Endothelial cell (in vitro differentiated cells): Measurements from ENCODE around the gene JAG2. TPM values are rescaled to one million over a fixed set of nuclear protein-coding genes. Genes with fewer than 3 reads are reported as not detected.
A peak's percentile ranks its signal among the peaks of the same experiment; 100 is the strongest.

ENCODE experiments used
- DNase-seq: peaks from one replicate; pipeline ENCODE4 v3.0.0; 2021; ENCODE audit warnings: low spot score
- H3K27ac Mint-ChIP-seq: one replicate; pipeline ENCODE4 v1.8.0; 2021; ENCODE audit warnings: mixed read lengths, inconsistent platforms; ENCODE audit not compliant: unreplicated experiment
- H3K27me3 Mint-ChIP-seq: one replicate; pipeline ENCODE4 v1.8.0; 2021; ENCODE audit warnings: mild to moderate bottlenecking, moderate library complexity, mixed read lengths, inconsistent platforms; ENCODE audit not compliant: unreplicated experiment
- H3K36me3 Mint-ChIP-seq: one replicate; pipeline ENCODE4 v1.8.0; 2021; ENCODE audit warnings: mild to moderate bottlenecking, low read depth, mixed read lengths, inconsistent platforms; ENCODE audit not compliant: unreplicated experiment
- H3K4me1 Mint-ChIP-seq: one replicate; pipeline ENCODE4 v1.8.0; 2021; ENCODE audit warnings: mild to moderate bottlenecking, mixed read lengths, inconsistent platforms; ENCODE audit not compliant: unreplicated experiment
- H3K4me3 Mint-ChIP-seq: one replicate; pipeline ENCODE4 v1.8.0; 2021; ENCODE audit warnings: mild to moderate bottlenecking, mixed read lengths, inconsistent platforms; ENCODE audit not compliant: unreplicated experiment
- H3K9me3 Mint-ChIP-seq: one replicate; pipeline ENCODE4 v1.8.0; 2021; ENCODE audit warnings: mixed read lengths, inconsistent platforms; ENCODE audit not compliant: unreplicated experiment
- CTCF ChIP-seq: fragments of 200-600 bp; sonication (generic); IDR thresholded peaks from one replicate; pipeline ENCODE4 v1.5.0; 2021; ENCODE audit warnings: antibody characterized with exemption; ENCODE audit not compliant: unreplicated experiment
- total RNA-seq: library from RNA; stranded (reverse); fragmentation: NEBNext Ultra II Directional; extraction: Animal tissue kit (Norgen Biotek cat#: 25700); gene quantifications from one replicate; pipeline ENCODE4 v1.2.1, GENCODE V29; 2021; ENCODE audit not compliant: unreplicated experiment

Gene JAG2
- total RNA-seq, 1 donor from 2014 or later: 280 TPM

GRCh38 chr14:105155681-105156413 is 12.7 kb downstream of the JAG2 start:
- H3K36me3 Mint-ChIP-seq: no peaks in the 10 kb centered on the region
- H3K4me3 Mint-ChIP-seq: no peak overlapping the region
- peaks cover 12% of the 10 kb centered on the region for H3K27me3 Mint-ChIP-seq
- no peak overlapping the region for H3K27ac Mint-ChIP-seq
- H3K9me3 Mint-ChIP-seq: no peaks in the 10 kb centered on the region
- TF ChIP-seq CTCF: no peak
- no peak for DNase-seq
- H3K4me1 Mint-ChIP-seq: peaks cover 5% of the 10 kb centered on the region

- TF ChIP-seq CTCF: no peak
- Mint-ChIP-seq H3K27ac (peak overlapping the region; percentile 48), H3K9me3 (no peaks in the 10 kb centered on the region)
These were observed 13.4 kb downstream of the JAG2 start for GRCh38 chr14:105155071-105155651.

GRCh38 chr14:105154476-105154871 is 14.1 kb downstream of the JAG2 start:
- H3K27ac Mint-ChIP-seq: no peak overlapping the region
- no peak overlapping the region for H3K4me3 Mint-ChIP-seq
- H3K4me1 Mint-ChIP-seq: no peaks in the 10 kb centered on the region
- no peak for DNase-seq
- no peaks in the 10 kb centered on the region for H3K36me3 Mint-ChIP-seq
- TF ChIP-seq CTCF: no peak
- H3K9me3 Mint-ChIP-seq: no peaks in the 10 kb centered on the region
- H3K27me3 Mint-ChIP-seq: peaks cover 9% of the 10 kb centered on the region

More at GRCh38 chr14:105155071-105155651, 13.4 kb downstream of the JAG2 start:
- Mint-ChIP-seq H3K4me3 (no peak overlapping the region), H3K4me1 (no peaks in the 10 kb centered on the region), H3K36me3 (no peaks in the 10 kb centered on the region), H3K27me3 (peaks cover 9% of the 10 kb centered on the region)
- no peak for DNase-seq

- peaks cover 6% of the 10 kb centered on the region for H3K27me3 Mint-ChIP-seq
- no peak overlapping the region for H3K27ac Mint-ChIP-seq
- no peaks in the 10 kb centered on the region for H3K4me1 Mint-ChIP-seq
- no peaks in the 10 kb centered on the region for H3K9me3 Mint-ChIP-seq
- no peak for TF ChIP-seq CTCF
- H3K36me3 Mint-ChIP-seq: no peaks in the 10 kb centered on the region
- no peak overlapping the region for H3K4me3 Mint-ChIP-seq
- DNase-seq: no peak
These were observed 14.7 kb downstream of the JAG2 start for GRCh38 chr14:105153739-105154475.
